ENCODE results near the gene HIVEP2. TPM values are rescaled to one million over a fixed set of nuclear protein-coding genes. Genes with fewer than 3 reads are reported as not detected.

The HIVEP2 gene
- total RNA-seq, 1 experiment from 2014 or later = 9.1 TPM

DNA sequence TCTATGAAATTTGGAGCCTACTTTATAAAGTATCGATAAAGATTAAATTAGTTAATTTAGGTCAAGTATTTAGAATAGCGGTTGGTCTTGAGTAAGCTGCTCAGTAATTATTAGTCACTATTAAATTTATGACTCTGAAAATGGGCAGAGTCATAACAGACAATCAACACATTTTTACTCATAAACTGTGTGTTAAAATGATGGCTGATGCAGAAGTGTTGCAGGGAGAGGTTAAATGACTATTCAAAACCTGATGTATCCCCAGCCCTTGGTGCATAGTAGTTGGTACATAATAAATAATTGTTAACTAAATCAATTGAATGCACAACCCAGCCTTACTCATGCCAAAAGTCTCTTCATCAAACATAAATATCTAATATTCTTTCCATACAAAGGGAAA, 30.6 kb downstream of the HIVEP2 start:
- no peak for DNase-seq
- ChIA-PET POLR2A (ENCODE audit: unreplicated experiment) (no interaction called here), CTCF (no interaction called here)
- Histone ChIP-seq H3K9me2 (replicated peaks; ENCODE audit: low read length) (no peaks in the 10 kb centered on the region), H3K9ac (ENCODE audit: low read length) (no peak overlapping the region), H3K9me3 (ENCODE audit: low read length) (no peaks in the 10 kb centered on the region), H3K36me3 (ENCODE audit: low read depth, low read length) (no peaks in the 10 kb centered on the region), H3K27me3 (ENCODE audit: low read length) (no peaks in the 10 kb centered on the region), H3K4me3 (ENCODE audit: low read length) (no peak overlapping the region), H3K4me2 (ENCODE audit: low read length) (no peak overlapping the region), H2AFZ (ENCODE audit: low read length) (no peak overlapping the region), H3K27ac (ENCODE audit: low read length) (no peak overlapping the region), H3F3A (ENCODE audit: low read length, unreplicated experiment) (no peaks in the 10 kb centered on the region), H3K79me2 (ENCODE audit: low read length) (0 out of 2 replicates have a peak, but pooled peaks cover 3% of the 10 kb centered on the region), H3K4me1 (ENCODE audit: insufficient read depth, low read length) (no peaks in the 10 kb centered on the region), H4K20me1 (ENCODE audit: low read length) (no peaks in the 10 kb centered on the region)
- no peak for ATAC-seq
- TF ChIP-seq, protein P1, sequence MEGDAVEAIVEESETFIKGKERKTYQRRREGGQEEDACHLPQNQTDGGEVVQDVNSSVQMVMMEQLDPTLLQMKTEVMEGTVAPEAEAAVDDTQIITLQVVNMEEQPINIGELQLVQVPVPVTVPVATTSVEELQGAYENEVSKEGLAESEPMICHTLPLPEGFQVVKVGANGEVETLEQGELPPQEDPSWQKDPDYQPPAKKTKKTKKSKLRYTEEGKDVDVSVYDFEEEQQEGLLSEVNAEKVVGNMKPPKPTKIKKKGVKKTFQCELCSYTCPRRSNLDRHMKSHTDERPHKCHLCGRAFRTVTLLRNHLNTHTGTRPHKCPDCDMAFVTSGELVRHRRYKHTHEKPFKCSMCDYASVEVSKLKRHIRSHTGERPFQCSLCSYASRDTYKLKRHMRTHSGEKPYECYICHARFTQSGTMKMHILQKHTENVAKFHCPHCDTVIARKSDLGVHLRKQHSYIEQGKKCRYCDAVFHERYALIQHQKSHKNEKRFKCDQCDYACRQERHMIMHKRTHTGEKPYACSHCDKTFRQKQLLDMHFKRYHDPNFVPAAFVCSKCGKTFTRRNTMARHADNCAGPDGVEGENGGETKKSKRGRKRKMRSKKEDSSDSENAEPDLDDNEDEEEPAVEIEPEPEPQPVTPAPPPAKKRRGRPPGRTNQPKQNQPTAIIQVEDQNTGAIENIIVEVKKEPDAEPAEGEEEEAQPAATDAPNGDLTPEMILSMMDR (conservative IDR thresholded peaks at IDR 0.05; ENCODE audit: low read depth, low read length) = no peak
- TF ChIP-seq EZH2phosphoT487 (IDR thresholded peaks at IDR 0.05; ENCODE audit: borderline replicate concordance, low read length) (no peak), EZH2 (IDR thresholded peaks at IDR 0.05; ENCODE audit: low read length, unreplicated experiment) (no peak)
- intact Hi-C loops (cut with micrococcal nuclease) = no loop called here
- no TSS peak for BruUV-seq (replicated peaks)

DNA sequence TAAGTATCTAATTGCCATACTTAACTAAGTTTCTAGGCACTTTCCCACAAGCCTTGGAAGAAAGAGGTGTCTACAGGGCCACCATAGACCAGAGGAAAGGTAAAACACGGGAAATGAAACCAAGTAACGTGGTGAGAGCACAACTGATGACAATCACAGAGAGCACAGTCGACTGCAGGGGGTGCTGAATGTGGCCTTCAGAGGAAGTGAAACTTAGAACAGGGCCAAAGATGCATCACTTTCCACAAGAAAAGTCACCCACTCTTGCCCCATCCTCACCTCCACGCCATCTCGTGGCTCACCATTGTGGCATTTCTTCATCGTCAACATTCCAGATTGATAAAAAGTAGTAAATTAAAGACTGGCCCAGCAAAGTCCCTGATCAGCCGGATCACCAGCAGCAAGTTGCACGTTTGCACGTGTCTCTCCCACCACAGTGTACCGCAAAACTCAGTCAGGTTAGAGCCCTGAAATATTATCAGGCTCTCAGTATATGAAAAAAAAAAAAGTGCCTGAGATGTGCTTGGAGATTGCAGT, 31.4 kb downstream of the HIVEP2 start:
- no peaks in the 10 kb centered on the region for H3K9me3 ChIP-seq (ENCODE audit: low read length)
- no peak for DNase-seq
- TF ChIP-seq EZH2phosphoT487 (IDR thresholded peaks at IDR 0.05; ENCODE audit: borderline replicate concordance, low read length) (no peak), EZH2 (IDR thresholded peaks at IDR 0.05; ENCODE audit: low read length, unreplicated experiment) (no peak)
- TF ChIP-seq, protein P1 (conservative IDR thresholded peaks at IDR 0.05; ENCODE audit: low read depth, low read length) = no peak
- ChIA-PET CTCF (no interaction called here), POLR2A (ENCODE audit: unreplicated experiment) (no interaction called here)
- no peaks in the 10 kb centered on the region for H3K4me1 ChIP-seq (ENCODE audit: insufficient read depth, low read length)
- no peak overlapping the region for H3K27ac ChIP-seq (ENCODE audit: low read length)
- no peaks in the 10 kb centered on the region for H4K20me1 ChIP-seq (ENCODE audit: low read length)
- no peak for ATAC-seq
- H3K27me3 ChIP-seq (ENCODE audit: low read length) = no peaks in the 10 kb centered on the region
- H3K9me2 ChIP-seq (replicated peaks; ENCODE audit: low read length) = no peaks in the 10 kb centered on the region
- H3K4me2 ChIP-seq (ENCODE audit: low read length) = no peak overlapping the region
- BruUV-seq (replicated peaks) = no TSS peak
- H3K4me3 ChIP-seq (ENCODE audit: low read length) = no peak overlapping the region
- H3F3A ChIP-seq (ENCODE audit: low read length, unreplicated experiment) = no peaks in the 10 kb centered on the region
- no peaks in the 10 kb centered on the region for H3K36me3 ChIP-seq (ENCODE audit: low read depth, low read length)
- no peak overlapping the region for H2AFZ ChIP-seq (ENCODE audit: low read length)
- 0 out of 2 replicates have a peak, but pooled peaks cover 3% of the 10 kb centered on the region for H3K79me2 ChIP-seq (ENCODE audit: low read length)
- intact Hi-C loops (cut with micrococcal nuclease) = no loop called here
- H3K9ac ChIP-seq (ENCODE audit: low read length) = no peak overlapping the region

DNA sequence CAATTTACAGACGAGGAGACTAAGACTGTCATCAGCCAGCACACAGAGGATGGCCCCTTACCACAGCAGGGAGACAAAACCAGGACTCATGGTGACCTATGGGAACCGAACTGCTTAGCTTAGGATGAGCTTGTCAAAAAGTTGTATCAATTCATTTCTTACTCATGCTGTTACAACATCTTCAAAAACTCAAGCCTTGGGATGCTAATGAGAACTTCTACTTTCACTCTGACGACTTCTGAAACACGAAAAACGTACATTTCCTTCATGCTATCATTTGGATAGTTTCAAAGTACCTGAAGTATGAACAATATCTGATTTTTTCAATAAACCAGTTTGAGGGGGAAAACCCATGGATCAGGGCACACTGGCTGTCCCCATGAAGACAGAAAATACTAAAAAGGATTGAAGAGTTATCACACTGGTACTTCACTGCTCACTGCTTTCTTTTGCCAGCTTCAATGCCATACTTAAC, 31.9 kb downstream of the HIVEP2 start:
- H3K4me1 ChIP-seq (ENCODE audit: insufficient read depth, low read length) = no peaks in the 10 kb centered on the region
- no TSS peak for BruUV-seq (replicated peaks)
- no peaks in the 10 kb centered on the region for H3K27me3 ChIP-seq (ENCODE audit: low read length)
- H2AFZ ChIP-seq (ENCODE audit: low read length) = no peak overlapping the region
- POLR2A ChIA-PET (ENCODE audit: unreplicated experiment) = no interaction called here
- no peak overlapping the region for H3K4me3 ChIP-seq (ENCODE audit: low read length)
- H3K9ac ChIP-seq (ENCODE audit: low read length) = no peak overlapping the region
- CTCF ChIA-PET = no interaction called here
- no peaks in the 10 kb centered on the region for H3K9me2 ChIP-seq (replicated peaks; ENCODE audit: low read length)
- no peaks in the 10 kb centered on the region for H3K36me3 ChIP-seq (ENCODE audit: low read depth, low read length)
- intact Hi-C loops (cut with micrococcal nuclease) = no loop called here
- H3K9me3 ChIP-seq (ENCODE audit: low read length) = no peaks in the 10 kb centered on the region
- H3K79me2 ChIP-seq (ENCODE audit: low read length) = 0 out of 2 replicates have a peak, but pooled peaks cover 7% of the 10 kb centered on the region
- no peaks in the 10 kb centered on the region for H3F3A ChIP-seq (ENCODE audit: low read length, unreplicated experiment)
- no peak for ATAC-seq
- no peak for DNase-seq
- no peak for TF ChIP-seq EZH2phosphoT487 (IDR thresholded peaks at IDR 0.05; ENCODE audit: borderline replicate concordance, low read length)
- TF ChIP-seq, protein P1 (conservative IDR thresholded peaks at IDR 0.05; ENCODE audit: low read depth, low read length) = no peak
- TF ChIP-seq EZH2 (IDR thresholded peaks at IDR 0.05; ENCODE audit: low read length, unreplicated experiment) = no peak
- H4K20me1 ChIP-seq (ENCODE audit: low read length) = no peaks in the 10 kb centered on the region
- no peak overlapping the region for H3K4me2 ChIP-seq (ENCODE audit: low read length)
- H3K27ac ChIP-seq (ENCODE audit: low read length) = no peak overlapping the region

Measured in PC-3 (cell line).